Measurements from ENCODE around the gene SREK1IP1.

Gene SREK1IP1

DNA sequence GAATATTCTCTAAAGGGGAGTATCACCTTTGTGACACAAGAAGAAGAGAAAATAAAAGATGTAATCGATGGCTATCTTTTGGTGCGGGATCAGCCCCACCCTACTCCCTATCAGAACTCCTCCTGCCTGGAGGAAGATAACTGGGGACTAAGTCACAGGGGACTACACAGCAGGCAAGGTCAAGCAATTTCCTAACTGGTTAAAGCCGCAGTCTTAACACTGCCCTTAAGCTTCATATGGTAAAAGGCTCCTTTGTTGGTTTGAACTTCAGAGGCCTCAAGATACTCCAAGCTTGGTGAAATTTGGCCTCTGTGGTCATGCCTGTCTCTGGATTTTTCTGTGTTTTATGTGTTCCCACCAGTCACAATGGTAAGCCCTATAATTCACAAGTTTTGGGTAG lies 79.5 kb downstream of the SREK1IP1 start:
- DNase-seq (ENCODE audit: low read depth, low spot score) = no peak
- no peak overlapping the region for H3K27ac ChIP-seq

- H3K27ac ChIP-seq = no peak overlapping the region
- DNase-seq (ENCODE audit: low read depth, low spot score) = no peak
Measured at GRCh38 chr5:64688391-64688790, 80.1 kb downstream of the SREK1IP1 start.

GRCh38 chr5:64685866-64686265 lies 82.6 kb downstream of the SREK1IP1 start:
- no peak for DNase-seq (ENCODE audit: low read depth, low spot score)
- no peak overlapping the region for H3K27ac ChIP-seq

GRCh38 chr5:64682608-64683007 lies 85.9 kb downstream of the SREK1IP1 start:
- no peak for DNase-seq (ENCODE audit: low read depth, low spot score)

GRCh38 chr5:64680289-64680688 lies 88.2 kb downstream of the SREK1IP1 start:
- H3K27ac ChIP-seq = no peak overlapping the region
- DNase-seq (ENCODE audit: low read depth, low spot score) = peak; percentile 27

More at GRCh38 chr5:64682608-64683007, 85.9 kb downstream of the SREK1IP1 start:
- no peak overlapping the region for H3K27ac ChIP-seq

GRCh38 chr5:64678374-64678773 lies 90.1 kb downstream of the SREK1IP1 start:
- H3K27ac ChIP-seq = no peak overlapping the region
- DNase-seq (ENCODE audit: low read depth, low spot score) = no peak

- DNase-seq (ENCODE audit: low read depth, low spot score) = no peak
- H3K27ac ChIP-seq = no peak overlapping the region
Measured at GRCh38 chr5:64671678-64672077, 96.8 kb downstream of the SREK1IP1 start.

DNA sequence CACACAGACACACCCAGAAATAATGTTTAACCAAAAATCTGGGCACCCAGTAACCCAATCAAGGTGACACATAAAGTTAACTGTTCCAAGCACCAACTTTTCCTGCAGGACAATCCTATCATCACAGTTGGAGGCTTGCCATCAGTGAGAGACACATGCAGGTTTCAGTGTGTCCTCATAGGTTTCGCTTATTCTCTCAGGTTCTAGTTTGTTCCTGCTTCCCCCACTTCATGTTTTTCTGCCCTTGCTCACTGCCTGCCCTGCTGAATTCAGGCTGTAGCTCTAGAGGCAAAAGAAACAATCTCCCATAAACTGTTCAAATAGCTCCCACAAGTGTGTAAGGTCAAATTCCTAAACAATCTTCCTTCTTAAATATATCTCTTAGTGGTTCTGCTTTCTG lies 98.2 kb downstream of the SREK1IP1 start:
- DNase-seq (ENCODE audit: low read depth, low spot score) = no peak
- H3K27ac ChIP-seq = no peak overlapping the region

Data from epithelial cell of prostate (primary cell).